Retinal pigment epithelial cell (primary cell): ENCODE measurements around the gene PRPF38B.
"Not testable (repeated sequence)": the region's sequence is repeated elsewhere in the genome, so short reads cannot be mapped to it uniquely, and the experiment has no call there.

ENCODE experiments used
- DNase-seq: peaks from one replicate; pipeline ENCODE4 v3.0.0-alpha.2; 2010; ENCODE audit warnings: low read depth
- H3K4me3 ChIP-seq: 2 replicates; pipeline ENCODE4 v1.5.1; 2011; ENCODE audit warnings: mild to moderate bottlenecking, low read length, control low read depth, moderate library complexity
- CTCF ChIP-seq: conservative IDR thresholded peaks from 2 replicates; pipeline ENCODE4 v1.5.1; 2011; ENCODE audit warnings: low read depth, low read length, control low read depth, inconsistent platforms

PRPF38B gene

GRCh38 chr1:108668777-108669176 lies 23.3 kb upstream of the PRPF38B start:
- no peak for DNase-seq
- H3K4me3 ChIP-seq: no peak overlapping the region
- no peak for TF ChIP-seq CTCF

GRCh38 chr1:108669679-108670078 lies 22.4 kb upstream of the PRPF38B start:
- no peak overlapping the region for H3K4me3 ChIP-seq
- no peak for DNase-seq
- no peak for TF ChIP-seq CTCF

- H3K4me3 ChIP-seq: no peak overlapping the region
- DNase-seq: no peak
- no peak for TF ChIP-seq CTCF
These were observed 21.9 kb upstream of the PRPF38B start for GRCh38 chr1:108670131-108670773.

- DNase-seq: no peak
- no peak for TF ChIP-seq CTCF
- H3K4me3 ChIP-seq: no peak overlapping the region
These were observed 21.0 kb upstream of the PRPF38B start for GRCh38 chr1:108671143-108671542.

- DNase-seq: no peak
- no peak for TF ChIP-seq CTCF
- no peak overlapping the region for H3K4me3 ChIP-seq
These were observed 13.4 kb upstream of the PRPF38B start for GRCh38 chr1:108678706-108679105.

GRCh38 chr1:108679586-108680213 lies 12.4 kb upstream of the PRPF38B start:
- no peak overlapping the region for H3K4me3 ChIP-seq
- TF ChIP-seq CTCF: no peak
- DNase-seq: no peak

GRCh38 chr1:108681701-108682100 lies 10.4 kb upstream of the PRPF38B start:
- not testable (repeated sequence) for DNase-seq

More at GRCh38 chr1:108681701-108682100, 10.4 kb upstream of the PRPF38B start:
- H3K4me3 ChIP-seq: not testable (repeated sequence)
